ENCODE results near the gene ZNF101.

Gene ZNF101

GRCh38 chr19:19642506-19643157 lies 26.0 kb upstream of the ZNF101 start:
- peak; percentile 47 for DNase-seq (ENCODE audit: low read depth)

- DNase-seq (ENCODE audit: low read depth), result peak; percentile 76
Measured at GRCh38 chr19:19643158-19644053, 25.2 kb upstream of the ZNF101 start, which contains the start of gene GMIP. GMIP (minus strand) TSS chr19:19643657; CDS start chr19:19643529, 128 bp downstream.

- DNase-seq (ENCODE audit: low read depth), result no peak
Measured at GRCh38 chr19:19644054-19644388, 24.6 kb upstream of the ZNF101 start.

- no peak for DNase-seq (ENCODE audit: low read depth)
Measured at GRCh38 chr19:19645233-19645870, 23.3 kb upstream of the ZNF101 start.

- DNase-seq (ENCODE audit: low read depth), result no peak
Measured at GRCh38 chr19:19647037-19647835, 21.4 kb upstream of the ZNF101 start.

GRCh38 chr19:19649155-19649554 lies 19.5 kb upstream of the ZNF101 start:
- no peak for DNase-seq (ENCODE audit: low read depth)

- DNase-seq (ENCODE audit: low read depth), result no peak
Measured at GRCh38 chr19:19649580-19649995, 19.1 kb upstream of the ZNF101 start.

GRCh38 chr19:19650331-19650730 lies 18.3 kb upstream of the ZNF101 start:
- no peak for DNase-seq (ENCODE audit: low read depth)

- no peak for DNase-seq (ENCODE audit: low read depth)
Measured at GRCh38 chr19:19651076-19651475, 17.6 kb upstream of the ZNF101 start.

- no peak for DNase-seq (ENCODE audit: low read depth)
Measured at GRCh38 chr19:19652482-19653295, 15.9 kb upstream of the ZNF101 start.

GRCh38 chr19:19653597-19654147 lies 15.0 kb upstream of the ZNF101 start:
- DNase-seq (ENCODE audit: low read depth), result no peak

- DNase-seq (ENCODE audit: low read depth), result no peak
Measured at GRCh38 chr19:19654441-19654840, 14.2 kb upstream of the ZNF101 start.

- DNase-seq (ENCODE audit: low read depth), result no peak
Measured at GRCh38 chr19:19655051-19655594, 13.5 kb upstream of the ZNF101 start.

GRCh38 chr19:19655641-19656343 lies 12.8 kb upstream of the ZNF101 start:
- no peak for DNase-seq (ENCODE audit: low read depth)

- DNase-seq (ENCODE audit: low read depth), result no peak
Measured at GRCh38 chr19:19656451-19657396, 11.9 kb upstream of the ZNF101 start.

- no peak for DNase-seq (ENCODE audit: low read depth)
Measured at GRCh38 chr19:19657397-19657783, 11.2 kb upstream of the ZNF101 start.

- DNase-seq (ENCODE audit: low read depth), result no peak
Measured at GRCh38 chr19:19659646-19660245, 8.9 kb upstream of the ZNF101 start.

- no peak for DNase-seq (ENCODE audit: low read depth)
Measured at GRCh38 chr19:19661141-19661674, 7.4 kb upstream of the ZNF101 start.

Data from stimulated activated CD8-positive, alpha-beta memory T cell treated with anti-CD3 and anti-CD28 coated beads, Interleukin-12 subunit alpha, Interleukin-12 subunit beta, amount 100 ng/mL, for 4 hours (primary cell).